Measurements from ENCODE around the gene RANBP2.
"Not testable (repeated sequence)": the region's sequence is repeated elsewhere in the genome, so short reads cannot be mapped to it uniquely, and the experiment has no call there.

RANBP2 gene

DNA sequence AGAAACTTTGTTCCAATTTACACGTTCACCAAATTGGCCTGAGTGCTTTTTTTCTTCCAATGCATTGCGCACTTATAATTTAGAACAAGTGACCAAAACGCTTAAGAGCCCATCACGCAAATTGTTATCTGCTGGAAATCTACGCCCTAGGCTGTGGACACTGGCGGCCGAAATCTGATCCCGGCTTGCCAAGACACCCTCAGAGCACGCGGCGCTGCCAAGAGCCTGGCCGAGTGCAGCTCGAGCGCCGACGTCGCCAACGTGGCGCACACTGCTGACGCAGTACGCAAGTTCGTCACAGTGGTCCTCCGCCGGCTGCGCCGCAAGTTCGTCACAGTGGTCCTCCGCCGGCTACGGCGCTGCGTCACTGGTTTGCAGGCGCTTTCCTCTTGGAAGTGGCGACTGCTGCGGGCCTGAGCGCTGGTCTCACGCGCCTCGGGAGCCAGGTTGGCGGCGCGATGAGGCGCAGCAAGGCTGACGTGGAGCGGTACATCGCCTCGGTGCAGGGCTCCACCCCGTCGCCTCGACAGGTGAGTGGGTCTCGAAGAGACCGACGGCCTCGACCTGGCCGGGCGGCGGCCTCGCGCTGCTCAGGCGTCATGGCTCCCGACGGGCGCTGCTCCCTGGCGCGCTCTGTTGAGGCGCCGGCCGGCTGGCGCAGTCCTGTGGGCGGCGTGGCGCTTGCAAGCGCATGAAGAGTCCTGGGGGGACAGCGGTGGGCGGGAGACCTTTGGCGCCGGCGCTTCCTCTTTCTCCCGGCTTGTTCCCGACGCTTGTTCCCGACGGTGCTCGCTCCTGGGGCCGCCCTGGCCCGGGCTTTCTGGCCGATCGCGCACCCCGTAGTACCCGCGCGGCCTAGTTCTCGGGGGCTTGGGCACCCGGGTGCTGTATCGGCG lies at the start of gene RANBP2:
TSS of gene RANBP2 (plus strand) at position 334 of the 896 bp plus-strand sequence. CDS start at position 459, 125 bp downstream.
- peak; percentile 93 for DNase-seq (ENCODE audit: low spot score)

DNA sequence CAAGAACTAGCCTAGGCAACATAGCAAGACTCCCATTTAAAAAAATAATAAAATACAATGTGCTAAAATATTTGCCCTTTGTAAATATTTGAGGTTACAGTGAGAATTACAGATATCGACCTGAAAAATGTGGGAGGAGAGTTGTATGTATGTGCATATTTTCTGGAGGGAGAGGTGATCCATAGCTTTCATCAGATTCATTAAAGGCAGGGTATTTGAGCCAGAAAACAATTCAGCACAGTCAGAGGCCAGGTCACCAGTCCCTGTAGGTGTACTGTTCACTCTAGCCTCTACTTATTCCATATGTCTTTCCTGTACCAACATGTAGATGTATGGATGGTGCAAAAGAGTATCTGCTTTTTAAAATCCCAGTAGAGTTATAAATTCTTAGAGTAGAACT lies 49.0 kb upstream of the RANBP2 start:
- DNase-seq (ENCODE audit: low spot score): not testable (repeated sequence)

DNA sequence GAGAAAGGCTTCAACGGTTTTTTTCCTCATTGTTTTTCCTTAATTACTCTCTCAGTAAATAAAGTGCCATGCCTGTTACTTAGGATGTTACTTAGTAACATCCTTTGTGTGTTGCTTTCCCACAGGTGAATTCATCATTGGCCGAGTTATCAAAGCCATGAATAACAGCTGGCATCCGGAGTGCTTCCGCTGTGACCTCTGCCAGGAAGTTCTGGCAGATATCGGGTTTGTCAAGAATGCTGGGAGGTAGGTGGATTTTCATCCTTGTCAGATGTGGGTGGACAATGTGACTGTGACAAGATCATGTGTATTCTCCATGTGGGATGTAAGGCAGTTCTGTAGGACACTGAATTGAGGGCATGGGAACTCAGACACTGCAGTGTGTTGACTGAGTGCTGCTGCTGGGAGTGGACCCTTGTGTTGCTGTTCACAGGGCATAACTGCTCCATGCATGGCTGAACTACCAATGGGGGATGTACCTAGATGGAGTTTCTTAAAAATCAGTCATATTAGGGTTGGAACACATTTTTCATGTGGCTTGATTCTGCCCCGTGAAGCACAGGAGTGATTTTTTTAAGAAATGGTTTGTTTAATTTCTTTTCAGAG lies 47.0 kb upstream of the RANBP2 start:
- not testable (repeated sequence) for DNase-seq (ENCODE audit: low spot score)

DNA sequence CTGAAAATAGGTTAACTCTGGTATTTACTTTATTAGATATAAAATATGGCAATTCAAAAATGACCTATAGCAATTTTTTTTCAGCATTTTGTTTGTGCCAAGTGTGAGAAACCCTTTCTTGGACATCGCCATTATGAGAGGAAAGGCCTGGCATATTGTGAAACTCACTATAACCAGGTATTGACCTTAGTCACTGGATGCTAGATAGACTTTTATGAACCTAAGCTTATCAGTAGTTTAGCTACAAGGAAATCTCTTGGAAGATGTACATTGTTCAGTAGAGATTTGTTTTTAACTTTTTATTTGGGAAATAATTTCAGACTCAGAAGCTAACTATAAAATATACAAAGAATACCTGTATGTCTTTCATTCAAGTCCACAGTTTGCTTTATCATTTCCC lies 42.8 kb upstream of the RANBP2 start:
- DNase-seq (ENCODE audit: low spot score): not testable (repeated sequence)

DNA sequence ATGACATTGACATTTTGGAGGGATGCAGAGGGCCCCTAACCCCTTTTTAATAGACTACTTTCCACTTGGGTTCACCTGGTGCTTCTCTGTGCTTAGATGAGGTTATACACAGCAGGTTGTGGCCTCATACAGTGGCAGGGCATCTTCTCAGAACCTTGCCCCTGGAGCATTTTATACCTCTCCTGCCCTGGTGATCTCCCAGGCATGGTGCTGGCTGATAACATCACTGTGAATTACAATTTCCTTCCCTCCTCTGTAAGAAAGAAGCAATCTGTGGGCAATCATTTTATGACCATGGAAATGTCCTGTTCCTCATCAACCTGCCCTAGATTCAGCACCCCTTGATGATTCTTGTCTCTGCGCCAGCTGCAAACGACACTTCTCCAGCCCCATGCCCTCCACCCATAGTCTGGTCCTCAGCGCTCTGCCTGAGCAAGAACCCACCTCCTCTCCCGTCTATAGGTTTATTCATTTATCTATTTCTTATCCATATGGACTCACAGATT lies 42.0 kb upstream of the RANBP2 start:
- DNase-seq (ENCODE audit: low spot score): not testable (repeated sequence)

DNA sequence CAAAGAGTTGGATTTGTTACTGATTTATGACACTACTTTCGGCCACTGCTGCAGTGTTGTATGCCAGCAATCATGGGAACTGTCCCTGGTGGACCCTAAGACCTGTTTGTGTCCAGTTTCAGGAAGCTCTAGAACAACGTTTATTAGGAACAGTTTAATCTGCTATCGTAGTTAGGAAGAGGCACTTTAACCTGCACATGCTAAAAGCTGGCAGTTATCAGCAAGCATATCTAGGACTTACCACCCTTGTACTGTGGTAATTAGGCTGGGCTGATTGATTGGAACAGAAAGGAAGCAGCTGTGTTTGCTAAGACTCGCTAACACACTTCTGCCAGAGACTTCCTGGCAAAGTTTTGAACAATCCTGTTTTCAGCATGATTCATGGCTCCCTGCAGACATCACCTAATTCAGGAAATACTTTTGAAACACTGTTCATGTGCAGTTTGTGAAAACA lies 41.1 kb upstream of the RANBP2 start:
- DNase-seq (ENCODE audit: low spot score): not testable (repeated sequence)

DNA sequence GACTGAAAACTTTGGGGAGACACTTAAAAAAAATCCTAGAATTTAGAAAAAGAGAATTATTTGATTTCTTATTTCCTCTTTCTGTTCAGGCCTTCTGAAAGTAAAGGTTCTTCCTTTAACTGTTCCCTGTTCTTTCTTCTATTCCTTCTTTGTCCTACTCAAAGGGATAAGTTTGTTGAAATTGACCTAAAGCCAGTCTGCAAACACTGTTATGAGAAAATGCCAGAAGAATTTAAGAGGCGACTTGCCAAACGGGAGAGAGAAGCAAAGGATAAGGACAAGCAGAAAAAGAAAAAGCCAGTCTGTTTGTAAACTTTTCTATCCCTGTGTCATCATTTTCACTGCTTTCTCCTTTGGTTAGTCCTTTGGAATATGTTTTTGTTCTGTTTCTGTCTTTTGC lies 38.5 kb upstream of the RANBP2 start:
- DNase-seq (ENCODE audit: low spot score): not testable (repeated sequence)

DNA sequence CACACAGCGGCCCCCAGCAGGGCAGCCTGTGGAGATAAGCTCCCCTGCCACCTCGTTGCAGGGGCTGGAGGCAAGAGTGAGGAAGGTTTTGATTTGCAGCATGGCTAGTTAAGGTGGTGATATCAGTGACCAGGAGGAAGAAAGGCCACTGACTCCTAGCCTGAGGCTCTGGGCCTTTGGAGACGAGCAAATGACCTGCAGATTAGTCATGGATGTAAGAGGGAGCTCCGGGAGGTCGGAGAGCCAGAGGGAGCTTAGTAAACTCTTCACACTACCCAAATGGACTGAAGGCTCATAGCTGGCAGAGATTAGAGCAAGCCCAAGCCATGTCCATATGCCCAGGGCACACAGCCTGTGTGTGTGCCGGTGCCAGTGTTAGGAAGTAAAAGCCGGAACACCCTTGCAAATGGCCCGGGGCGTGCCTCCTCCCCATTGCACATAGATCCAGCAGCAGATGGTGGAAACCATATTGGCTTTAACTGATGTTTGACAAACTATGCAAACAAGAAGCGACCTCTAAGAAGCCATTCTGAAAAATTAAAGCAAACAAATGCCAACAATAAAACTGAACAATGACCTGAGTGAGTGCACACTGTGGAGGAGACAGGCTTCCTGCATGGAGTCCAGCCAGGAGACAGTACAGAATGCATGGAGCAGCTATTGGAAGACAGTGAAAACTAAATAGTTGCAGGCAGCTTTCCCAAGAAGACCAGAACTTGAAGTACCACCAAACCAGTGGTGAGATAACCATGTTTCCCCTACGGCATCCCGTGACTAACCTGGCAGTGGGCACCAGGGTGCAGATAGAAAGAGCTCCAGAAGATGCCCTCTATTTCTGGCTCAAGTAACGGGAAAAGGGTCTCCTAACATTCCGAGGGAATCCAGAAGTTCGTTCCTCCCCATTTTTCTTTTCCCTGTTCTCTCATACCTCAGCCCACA lies 30.2 kb upstream of the RANBP2 start:
- DNase-seq (ENCODE audit: low spot score): not testable (repeated sequence)

DNA sequence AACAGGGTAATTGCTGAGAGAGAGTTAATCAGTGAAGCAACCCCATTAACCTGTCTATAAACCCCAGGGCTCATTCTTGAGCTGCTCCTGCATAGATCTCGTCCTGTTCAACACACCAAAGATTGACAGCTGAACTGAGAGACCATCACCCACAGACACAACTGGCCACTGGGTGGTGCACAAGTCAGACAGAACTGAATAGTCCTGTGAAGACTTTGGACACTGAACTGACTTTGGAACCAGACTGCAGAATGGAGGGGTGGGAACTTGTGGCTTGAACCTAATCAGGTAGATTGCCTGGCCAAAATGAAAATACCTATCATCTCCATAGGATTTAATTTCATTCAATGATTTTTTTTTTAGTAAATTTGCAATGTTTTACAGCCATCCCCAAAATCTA lies 29.3 kb upstream of the RANBP2 start:
- DNase-seq (ENCODE audit: low spot score): not testable (repeated sequence)

DNA sequence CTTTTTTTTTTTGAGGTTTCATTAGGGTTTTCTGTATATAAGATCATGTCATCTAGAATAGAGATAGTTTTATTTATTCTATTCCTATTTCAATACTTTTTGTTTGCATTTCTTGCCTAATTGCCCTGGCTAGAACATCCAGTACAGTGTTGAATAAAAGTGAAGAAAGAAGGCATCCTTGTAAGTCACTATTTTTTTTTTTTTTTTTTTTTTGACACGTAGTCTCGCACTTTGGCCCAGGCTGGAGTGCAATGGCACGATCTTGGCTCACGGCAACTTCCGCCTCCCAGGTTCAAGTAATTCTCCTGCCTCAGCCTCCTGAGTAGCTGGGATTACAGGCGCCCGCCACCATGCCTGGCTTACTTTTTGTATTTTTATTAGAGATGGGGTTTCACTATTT lies 27.8 kb upstream of the RANBP2 start:
- no peak for DNase-seq (ENCODE audit: low spot score)

DNA sequence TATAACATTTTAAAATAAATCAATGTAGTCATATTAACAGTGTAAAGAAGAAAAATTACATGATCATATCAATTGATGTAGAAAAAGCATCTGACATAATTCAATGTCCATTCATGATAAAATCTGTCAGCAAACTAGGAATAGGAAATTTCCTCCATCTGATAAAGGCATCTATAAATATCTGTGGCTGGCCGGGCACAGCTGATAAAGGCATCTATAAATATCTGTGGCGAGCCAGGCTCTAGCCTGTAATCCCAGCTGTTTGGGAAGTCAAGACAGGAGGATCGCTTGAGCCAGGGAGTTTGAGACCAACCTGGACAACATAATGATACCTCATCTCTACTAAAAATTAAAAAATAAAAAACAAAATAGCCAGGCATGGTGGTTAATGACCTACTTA lies 18.1 kb upstream of the RANBP2 start:
- DNase-seq (ENCODE audit: low spot score): no peak

DNA sequence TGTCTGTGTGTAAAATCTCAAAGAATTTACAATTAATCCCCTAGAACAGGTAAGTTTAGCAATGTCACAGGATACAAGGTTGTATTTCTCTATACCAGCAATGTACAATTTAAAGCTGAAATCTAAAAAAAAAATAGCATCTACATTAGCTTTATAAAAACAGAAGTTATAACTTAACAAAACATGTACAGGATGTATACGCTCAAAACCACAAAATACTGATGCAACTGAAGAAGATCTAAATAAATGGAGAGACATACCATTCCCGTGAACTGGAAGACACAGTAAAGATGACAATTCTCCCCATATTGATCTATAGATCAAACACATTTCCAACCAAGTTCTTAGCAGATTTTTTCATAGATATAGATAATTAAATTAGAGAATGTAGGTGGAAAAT lies 17.5 kb upstream of the RANBP2 start:
- DNase-seq (ENCODE audit: low spot score): no peak

DNA sequence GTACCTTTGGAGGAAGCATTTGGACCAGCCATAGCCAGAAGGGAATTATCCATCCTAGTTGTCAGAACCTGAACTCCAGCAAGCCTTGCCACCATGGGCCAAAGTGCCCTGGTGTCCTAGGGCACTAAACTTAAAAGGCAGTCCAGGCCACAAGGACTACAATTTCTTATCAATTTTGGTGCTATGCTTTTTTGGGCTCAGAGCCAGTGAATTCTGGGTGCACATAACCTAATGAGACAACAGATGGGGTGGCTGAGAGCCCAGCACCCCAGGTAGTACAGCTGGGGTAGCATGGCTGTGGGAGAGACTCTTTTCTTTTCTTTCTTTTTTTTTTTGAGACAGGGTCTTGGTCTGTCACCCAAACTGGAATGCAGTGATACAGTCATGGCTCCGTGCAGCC lies 14.4 kb upstream of the RANBP2 start:
- DNase-seq (ENCODE audit: low spot score): no peak

DNA sequence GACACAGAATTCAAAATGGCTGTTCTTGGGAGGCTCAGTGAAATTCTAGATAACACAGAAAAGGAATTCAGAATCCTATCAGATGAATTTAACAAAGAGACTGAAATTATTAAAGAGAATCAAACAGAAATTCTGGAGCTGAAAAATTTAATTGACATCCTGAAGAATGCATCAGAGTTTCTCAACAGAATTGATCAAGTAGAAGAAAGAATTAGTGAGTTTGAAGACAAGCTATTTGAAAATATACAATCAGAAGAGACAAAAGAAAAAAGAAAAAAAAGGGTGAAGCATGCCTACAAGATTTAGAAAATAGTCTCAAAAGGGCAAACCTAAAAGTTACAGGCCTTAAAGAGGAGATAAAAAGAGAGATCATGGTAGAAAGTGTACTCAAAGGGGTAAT lies 12.0 kb upstream of the RANBP2 start:
- no peak for DNase-seq (ENCODE audit: low spot score)

DNA sequence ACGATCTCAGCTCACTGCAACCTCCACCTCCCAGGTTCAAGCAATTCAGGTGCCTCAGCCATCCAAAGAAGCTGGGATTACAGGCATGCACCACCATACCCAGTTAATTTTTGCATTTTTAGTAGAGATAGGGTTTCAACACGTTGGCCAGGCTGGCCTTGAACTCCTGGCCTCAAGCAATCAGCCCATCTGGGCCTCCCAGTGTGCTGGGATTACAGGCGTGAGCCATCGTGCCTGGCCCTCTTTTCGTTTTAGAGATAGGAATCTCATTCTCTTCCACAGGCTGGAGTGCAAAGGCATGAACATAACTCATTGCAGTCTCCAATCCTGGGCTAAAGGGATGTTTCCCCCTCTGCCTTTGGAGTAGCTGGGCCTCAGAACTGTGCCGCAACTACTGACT lies 2.3 kb upstream of the RANBP2 start:
- DNase-seq (ENCODE audit: low spot score): not testable (repeated sequence)

DNA sequence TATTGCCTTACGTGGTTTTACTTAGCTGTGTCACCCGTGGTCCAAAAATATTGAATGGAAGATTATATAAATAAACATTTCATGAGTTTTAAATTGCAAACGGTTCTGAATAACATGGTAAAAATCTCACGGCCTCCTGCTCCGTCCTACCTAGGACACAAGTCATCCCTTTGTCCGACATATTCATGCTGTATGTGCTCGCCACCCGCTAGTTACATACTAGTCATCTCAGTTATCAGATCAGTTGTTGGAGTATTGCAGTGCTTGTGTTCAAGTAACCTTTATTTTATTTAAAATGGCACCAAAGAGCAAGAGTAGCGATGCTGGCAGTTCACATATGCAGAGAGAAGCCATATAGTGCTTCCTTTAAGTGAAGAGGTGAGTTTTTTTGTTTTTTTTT lies 6.8 kb downstream of the RANBP2 start:
- DNase-seq (ENCODE audit: low spot score): not testable (repeated sequence)

DNA sequence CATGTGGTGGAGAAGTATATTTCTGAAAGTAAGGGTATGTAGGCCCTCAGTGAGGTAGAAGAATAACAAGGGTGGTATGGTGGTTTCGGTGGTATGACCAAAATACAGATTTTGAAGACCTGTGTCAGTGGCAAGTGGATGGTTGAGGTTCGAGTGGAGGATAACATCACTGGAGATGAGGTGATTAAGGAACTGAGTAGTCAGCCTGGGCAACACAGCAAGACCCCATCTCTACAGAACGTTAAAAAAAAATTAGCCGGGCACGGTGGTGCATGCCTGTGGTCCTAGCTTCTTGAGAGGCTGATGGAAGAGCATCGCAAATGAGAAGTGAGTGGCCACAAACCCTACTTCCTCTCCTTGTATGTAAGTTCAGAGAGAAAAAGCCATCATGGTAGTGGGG lies 15.4 kb downstream of the RANBP2 start:
- not testable (repeated sequence) for DNase-seq (ENCODE audit: low spot score)

DNA sequence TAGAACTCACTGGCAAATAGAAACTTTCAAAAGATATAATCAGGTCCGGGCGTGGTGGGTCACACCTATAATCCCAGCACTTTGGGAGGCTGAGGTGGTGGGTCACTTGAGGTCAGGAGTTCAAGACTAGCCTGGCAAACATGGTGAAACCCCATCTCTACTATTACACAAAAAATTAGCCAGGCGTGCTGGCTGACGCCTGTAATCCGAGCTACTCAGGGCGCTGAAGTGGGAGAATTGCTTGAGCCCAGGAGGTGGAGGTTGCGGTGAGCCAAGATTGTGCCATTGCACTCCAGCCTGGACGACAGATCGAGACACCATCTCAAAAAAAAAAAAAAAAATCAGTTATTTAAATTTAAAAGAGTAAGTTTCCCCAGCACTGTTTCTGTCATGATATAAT lies 38.7 kb downstream of the RANBP2 start:
- DNase-seq (ENCODE audit: low spot score): not testable (repeated sequence)

DNA sequence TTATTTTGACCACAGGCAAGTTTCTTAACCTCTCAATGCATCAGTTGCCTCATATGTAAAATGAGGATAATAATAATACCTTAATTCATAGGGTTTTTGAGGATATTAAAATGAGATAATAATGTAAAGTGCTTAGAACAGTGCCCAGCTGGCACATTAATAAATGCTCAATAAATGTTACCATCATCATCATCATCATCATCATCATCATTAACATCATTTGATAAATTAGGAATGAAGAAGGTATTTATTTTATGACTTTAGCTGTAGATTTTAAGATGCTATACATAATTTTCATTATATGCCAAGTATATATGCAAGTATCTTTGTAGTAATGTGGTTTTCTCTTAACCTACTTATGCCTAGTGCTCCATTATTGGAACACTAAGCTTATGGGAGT lies 43.3 kb downstream of the RANBP2 start:
- not testable (repeated sequence) for DNase-seq (ENCODE audit: low spot score)

DNA sequence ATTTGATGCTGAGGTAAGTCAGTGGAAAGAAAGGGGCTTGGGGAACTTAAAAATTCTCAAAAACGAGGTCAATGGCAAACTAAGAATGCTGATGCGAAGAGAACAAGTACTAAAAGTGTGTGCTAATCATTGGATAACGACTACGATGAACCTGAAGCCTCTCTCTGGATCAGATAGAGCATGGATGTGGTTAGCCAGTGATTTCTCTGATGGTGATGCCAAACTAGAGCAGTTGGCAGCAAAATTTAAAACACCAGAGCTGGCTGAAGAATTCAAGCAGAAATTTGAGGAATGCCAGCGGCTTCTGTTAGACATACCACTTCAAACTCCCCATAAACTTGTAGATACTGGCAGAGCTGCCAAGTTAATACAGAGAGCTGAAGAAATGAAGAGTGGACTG lies 47.4 kb downstream of the RANBP2 start:
- DNase-seq (ENCODE audit: low spot score): not testable (repeated sequence)

DNA sequence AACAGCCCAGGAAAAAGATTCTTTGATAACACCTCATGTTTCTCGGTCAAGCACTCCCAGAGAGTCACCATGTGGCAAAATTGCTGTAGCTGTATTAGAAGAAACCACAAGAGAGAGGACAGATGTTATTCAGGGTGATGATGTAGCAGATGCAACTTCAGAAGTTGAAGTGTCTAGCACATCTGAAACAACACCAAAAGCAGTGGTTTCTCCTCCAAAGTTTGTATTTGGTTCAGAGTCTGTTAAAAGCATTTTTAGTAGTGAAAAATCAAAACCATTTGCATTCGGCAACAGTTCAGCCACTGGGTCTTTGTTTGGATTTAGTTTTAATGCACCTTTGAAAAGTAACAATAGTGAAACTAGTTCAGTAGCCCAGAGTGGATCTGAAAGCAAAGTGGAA lies 48.6 kb downstream of the RANBP2 start:
- not testable (repeated sequence) for DNase-seq (ENCODE audit: low spot score)

DNA sequence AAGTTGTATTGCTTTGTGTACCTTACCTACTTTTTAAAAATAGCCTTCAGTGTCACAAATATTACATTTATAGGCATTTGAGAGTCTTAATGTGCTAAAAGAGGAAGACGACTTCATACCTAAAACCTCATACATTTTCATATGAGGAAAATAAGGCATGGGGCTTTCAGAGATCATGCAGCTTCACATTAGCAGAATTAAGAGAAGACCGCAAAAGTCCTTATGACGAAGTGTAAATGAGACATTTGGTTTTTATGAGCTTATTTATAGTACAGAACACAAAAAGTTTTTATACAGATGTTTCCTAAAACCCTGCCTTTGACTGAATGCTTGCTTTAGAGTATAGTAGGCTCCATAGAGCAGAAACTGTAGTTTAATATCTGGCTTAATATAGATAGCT lies 57.2 kb downstream of the RANBP2 start:
- no peak for DNase-seq (ENCODE audit: low spot score)

Measured in CD4-positive, alpha-beta T cell treated with Interleukin-2 at 100 ng/mL for 4 hours (primary cell).